ENCODE data around the gene PRKCA.
A peak's percentile ranks its signal among the peaks of the same experiment; 100 is the strongest.

Gene PRKCA

GRCh38 chr17:66542967-66543520 lies 240.6 kb downstream of the PRKCA start:
- peak; percentile 83 to 88 for DNase-seq (ENCODE audit: low read depth in 2 of 2)

DNA sequence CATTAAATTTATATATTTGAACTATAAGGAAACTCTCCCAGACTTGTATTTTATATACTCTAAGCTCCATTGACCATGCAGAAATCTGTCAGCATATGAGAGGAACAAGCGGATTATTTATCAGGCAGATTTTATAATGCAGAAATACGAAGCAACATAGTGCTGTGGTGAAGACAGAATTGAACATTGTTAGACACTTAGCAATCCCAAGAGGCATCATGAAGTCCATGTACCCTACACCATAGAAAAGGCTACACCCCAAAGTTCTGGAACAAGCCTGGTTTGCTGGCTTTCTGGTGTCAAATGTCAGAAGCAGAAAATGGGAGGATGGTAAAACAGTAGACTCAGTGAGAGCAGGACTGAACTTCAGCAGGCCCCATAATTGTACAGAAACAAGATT lies 241.1 kb downstream of the PRKCA start:
- DNase-seq (ENCODE audit: low read depth in 2 of 2) = no peak

- DNase-seq (ENCODE audit: low read depth in 2 of 2) = no peak
These were observed 243.5 kb downstream of the PRKCA start for GRCh38 chr17:66545918-66546317.

- no peak for DNase-seq (ENCODE audit: low read depth in 2 of 2)
These were observed 244.9 kb downstream of the PRKCA start for GRCh38 chr17:66547151-66547865.

- DNase-seq (ENCODE audit: low read depth in 2 of 2) = no peak
These were observed 245.7 kb downstream of the PRKCA start for GRCh38 chr17:66548158-66548557.

GRCh38 chr17:66548659-66549310 lies 246.4 kb downstream of the PRKCA start:
- no peak for DNase-seq (ENCODE audit: low read depth in 2 of 2)

GRCh38 chr17:66549311-66549704 lies 246.9 kb downstream of the PRKCA start:
- peak; percentile 94 for DNase-seq (ENCODE audit: low read depth in 2 of 2)

- peak; percentile 96 for DNase-seq (ENCODE audit: low read depth in 2 of 2)
These were observed 247.4 kb downstream of the PRKCA start for GRCh38 chr17:66549731-66550207.

- no peak for DNase-seq (ENCODE audit: low read depth in 2 of 2)
These were observed 249.4 kb downstream of the PRKCA start for GRCh38 chr17:66551839-66552238.

GRCh38 chr17:66552371-66552770 lies 250.0 kb downstream of the PRKCA start:
- DNase-seq (ENCODE audit: low read depth in 2 of 2) = no peak

DNA sequence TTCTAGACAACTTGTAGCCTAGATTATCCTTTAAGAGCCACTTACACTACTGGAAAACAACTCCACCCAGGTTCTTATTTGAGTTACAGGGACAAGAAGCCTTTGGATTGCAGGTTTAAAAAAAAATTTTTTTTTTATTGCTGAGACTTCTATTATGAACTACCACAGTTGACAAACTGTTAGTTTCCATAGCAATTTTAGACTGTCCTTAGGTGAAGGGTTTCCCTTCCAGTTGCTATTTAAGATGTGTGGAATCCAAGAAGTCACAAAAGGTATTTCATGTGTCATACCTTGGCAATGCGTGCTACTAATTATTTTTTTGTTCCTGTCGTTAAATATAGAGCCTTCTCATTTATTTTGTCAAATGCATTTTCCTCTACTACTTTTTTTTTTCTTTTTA lies 253.2 kb downstream of the PRKCA start:
- DNase-seq (ENCODE audit: low read depth in 2 of 2) = no peak

DNA sequence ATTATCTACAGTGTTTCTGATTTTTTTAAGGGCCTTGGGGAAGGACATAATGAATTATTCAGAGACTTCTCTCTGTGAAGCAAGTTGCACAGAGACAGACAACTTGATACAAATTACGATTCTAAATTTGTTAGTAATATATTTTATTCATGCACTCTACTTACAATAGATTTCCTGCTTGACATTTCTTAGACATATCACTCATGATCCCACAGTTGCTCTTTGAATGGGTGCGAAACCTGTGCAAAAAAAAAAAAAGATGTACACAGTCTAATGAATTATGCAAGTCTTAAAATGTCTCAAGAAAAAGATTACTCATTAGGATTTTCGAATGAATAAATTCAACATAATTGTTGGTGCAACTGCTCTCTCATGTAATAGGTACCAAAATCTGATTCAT lies 254.8 kb downstream of the PRKCA start:
- no peak for DNase-seq (ENCODE audit: low read depth in 2 of 2)

DNA sequence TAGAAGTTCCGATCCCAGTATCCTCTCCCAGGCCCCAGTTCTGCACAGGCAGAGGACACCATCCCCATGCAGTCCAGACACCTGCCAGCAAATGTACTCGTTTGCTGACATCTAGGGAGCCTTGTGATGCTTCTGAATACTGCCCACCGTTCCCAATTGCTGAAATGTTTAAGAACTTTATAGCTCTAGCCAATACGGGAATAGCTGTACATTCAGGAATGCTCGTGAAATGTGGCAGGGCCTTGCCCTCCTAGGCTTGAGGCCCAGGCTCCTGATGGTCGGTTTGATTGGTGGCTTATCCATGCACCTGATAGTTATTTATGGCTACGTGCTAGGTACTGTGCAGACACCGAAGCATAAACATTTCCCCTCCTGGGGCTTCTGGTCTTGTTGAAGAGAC lies 255.5 kb downstream of the PRKCA start:
- no peak for DNase-seq (ENCODE audit: low read depth in 2 of 2)

DNA sequence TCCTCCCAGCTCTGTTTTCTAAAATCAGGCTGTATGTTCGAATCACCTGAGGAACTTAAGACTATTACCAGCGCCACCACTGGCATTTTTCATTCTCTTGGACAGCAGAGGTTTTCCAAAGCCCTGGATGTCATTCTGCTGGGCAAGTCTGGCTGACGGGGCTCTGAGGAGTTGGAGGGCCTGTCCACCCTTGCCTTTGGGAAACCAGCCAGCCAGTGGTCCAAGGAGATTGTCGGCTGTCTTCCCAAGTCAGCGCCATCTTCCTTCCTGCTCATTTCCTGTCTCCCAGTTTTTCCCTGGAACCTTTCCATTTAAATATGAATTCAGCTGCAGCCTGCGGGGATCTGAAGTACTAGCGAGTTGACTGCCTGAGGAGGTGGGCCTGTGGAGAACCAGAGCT lies 258.3 kb downstream of the PRKCA start:
- no peak for DNase-seq (ENCODE audit: low read depth in 2 of 2)

- no peak for DNase-seq (ENCODE audit: low read depth in 2 of 2)
These were observed 259.7 kb downstream of the PRKCA start for GRCh38 chr17:66562119-66562518.

GRCh38 chr17:66564992-66565465 lies 262.6 kb downstream of the PRKCA start:
- no peak for DNase-seq (ENCODE audit: low read depth in 2 of 2)

- DNase-seq (ENCODE audit: low read depth in 2 of 2) = peak; percentile 81 to 87
These were observed 265.1 kb downstream of the PRKCA start for GRCh38 chr17:66567234-66568170.

DNA sequence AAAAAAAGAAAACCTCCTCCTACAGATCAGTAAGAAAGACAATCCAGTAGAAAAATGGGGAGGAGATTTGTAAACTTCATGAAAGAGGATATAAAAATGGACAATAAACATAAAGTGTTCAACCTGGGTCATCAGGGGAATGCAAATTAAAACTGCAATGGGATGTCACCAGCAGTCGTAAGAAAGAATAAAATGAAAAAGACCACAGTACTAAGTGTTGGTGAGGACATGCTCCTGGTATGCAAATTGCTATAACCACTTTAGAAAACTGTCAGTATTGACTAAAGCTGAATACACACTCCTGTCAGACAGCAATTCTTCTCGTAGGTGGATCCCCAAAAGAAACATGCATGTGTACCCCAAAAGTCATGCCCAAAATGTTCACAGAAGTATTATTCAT lies 267.2 kb downstream of the PRKCA start:
- DNase-seq (ENCODE audit: low read depth in 2 of 2) = no peak

DNA sequence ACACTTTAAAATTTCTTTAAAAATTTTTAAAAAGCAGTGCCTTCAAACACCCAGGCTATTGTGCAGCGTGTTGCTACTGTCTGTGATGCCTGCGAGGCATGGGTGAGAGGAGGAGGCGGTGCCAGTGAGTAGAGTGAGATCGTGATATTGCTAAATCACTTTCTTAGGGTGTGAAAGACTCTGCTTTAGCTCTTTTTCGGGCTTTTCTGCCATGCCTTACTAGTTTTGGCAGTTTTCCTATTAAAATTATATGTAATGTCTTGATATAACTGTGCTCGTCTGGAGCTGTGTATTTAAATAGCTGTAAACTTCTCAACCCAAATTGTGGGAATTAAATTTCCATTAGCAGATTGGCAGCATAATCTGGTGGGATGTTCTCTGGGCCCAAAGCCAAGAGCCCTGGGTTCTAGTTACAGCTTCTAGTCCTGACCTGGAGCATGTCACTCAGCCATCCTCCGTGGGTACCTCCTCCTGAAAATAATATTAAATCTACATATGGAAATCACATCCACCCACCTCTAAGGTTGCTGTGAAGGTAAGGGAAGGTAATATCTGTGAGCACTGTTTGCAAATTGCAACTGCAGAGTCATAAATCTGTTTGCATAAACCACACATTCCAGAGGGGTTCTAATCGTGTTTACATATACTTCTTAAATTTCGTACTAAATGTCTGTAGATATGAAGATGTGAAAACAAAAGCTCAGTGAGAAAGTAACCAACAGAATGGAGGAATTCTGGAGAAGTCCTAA lies 268.2 kb downstream of the PRKCA start:
- DNase-seq (ENCODE audit: low read depth in 2 of 2) = no peak

GRCh38 chr17:66571745-66572144 lies 269.3 kb downstream of the PRKCA start:
- DNase-seq (ENCODE audit: low read depth in 2 of 2) = no peak

DNA sequence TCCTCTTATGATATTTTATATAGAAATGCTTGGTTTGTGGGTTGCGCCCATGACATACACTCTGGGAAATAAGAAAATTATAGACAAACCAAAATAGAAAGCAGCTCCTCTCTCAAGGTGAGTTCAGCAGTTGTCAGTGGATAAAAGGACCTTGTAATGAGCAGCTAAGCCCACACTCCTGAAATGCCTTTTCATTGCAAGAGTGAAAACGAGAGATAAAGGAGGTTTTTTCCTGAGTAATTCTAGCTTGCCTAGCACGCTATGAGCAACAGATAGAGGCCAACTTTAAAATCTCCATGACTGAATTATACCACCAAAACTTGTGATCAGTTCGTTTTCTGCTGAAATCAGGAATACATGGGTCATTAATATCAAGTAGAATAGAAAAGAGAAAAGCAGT lies 270.7 kb downstream of the PRKCA start:
- no peak for DNase-seq (ENCODE audit: low read depth in 2 of 2)

All from fibroblast of skin of left biceps (primary cell).